ENCODE measurements around the gene SNAPC4.
A peak's percentile ranks its signal among the peaks of the same experiment; 100 is the strongest.

Gene SNAPC4

GRCh38 chr9:136400038-136400834 lies at the start of gene SNAPC4:
TSS of gene SNAPC4 (minus strand) at chr9:136400170. CDS start at chr9:136398428, 1,742 bp downstream.
- DNase-seq = peak; percentile 90

GRCh38 chr9:136448655-136449054 lies 48.7 kb upstream of the SNAPC4 start:
- DNase-seq = no peak

- no peak for DNase-seq
Observed at GRCh38 chr9:136447173-136447778, 47.3 kb upstream of the SNAPC4 start.

DNA sequence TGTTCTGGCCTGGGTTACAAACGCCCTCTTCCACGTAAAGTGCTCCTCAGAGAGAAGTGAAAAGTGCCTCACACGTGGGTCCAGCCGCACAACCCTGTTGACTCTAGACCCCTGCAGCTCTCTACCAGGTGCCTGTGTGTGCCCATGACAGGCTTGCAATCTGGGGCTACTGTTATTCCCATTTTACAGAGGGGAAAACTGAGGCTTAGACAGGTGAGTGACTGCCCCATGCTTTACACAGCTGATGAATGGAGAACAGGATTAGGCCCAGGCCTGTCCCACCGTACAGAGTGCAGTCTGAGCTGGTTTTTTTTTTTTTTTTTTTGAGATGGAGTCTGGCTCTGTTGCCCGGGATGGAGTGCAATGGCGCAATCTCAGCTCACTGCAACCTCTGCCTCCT lies 45.8 kb upstream of the SNAPC4 start:
- no peak for DNase-seq

DNA sequence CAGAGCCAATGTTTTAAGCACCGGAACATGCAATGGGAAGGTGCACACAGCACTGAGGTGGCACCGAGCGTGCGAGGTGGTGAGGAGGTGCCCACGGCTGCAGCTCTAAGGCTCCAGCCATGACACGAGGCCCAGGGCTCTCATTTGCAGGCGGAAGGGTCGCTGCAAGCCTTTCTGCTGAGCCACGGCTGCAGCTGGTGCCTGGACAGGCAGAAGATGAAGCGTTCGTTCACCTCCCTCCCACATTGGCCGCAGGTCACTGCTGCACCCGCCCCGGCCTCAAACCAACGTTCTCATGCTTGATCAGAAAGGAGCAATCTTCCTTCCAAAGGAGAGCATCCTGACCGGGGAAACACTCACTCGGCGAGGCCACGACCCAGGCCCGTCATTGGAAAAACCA lies 44.1 kb upstream of the SNAPC4 start:
- DNase-seq = no peak

GRCh38 chr9:136443687-136444086 lies 43.7 kb upstream of the SNAPC4 start:
- no peak for DNase-seq

DNA sequence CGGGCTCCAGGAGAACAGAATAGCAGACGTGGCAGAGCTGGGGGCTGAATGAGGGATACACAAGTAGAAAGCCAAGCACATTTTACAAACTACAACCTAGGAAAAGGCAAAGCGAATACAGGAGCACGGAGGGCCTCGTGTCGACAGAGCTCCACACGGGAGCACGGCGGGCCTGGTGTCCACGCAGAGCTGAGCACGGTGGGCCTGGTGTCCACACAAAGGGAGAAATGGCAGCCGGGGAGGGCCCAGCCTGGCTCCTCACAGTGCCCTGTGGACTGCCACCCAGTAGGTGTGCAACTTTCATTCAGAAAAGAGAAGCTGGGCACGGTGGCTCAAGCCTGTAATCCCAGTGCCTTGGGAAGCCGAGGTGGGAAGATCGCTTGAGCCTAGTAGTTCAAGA lies 43.1 kb upstream of the SNAPC4 start:
- DNase-seq = no peak

DNA sequence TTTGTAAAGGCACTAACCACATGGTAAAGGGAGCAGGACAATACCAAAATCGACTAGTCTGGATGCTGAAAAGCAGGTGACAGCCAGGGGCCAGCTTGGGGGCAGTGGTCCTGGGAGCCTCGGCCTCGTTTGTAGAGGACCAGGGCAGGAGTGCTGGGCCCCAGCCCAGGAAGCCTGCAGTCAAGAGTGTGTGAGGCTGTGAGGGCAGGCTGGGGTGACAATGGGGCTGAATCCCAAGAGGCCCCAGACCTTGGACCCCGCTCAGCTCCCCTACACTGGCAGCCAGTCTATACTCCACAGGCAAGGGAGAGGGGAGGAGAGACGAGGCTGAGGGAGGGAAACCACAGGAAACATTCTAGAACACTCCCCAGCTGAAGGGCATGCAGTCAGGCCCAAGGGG lies 42.3 kb upstream of the SNAPC4 start:
- DNase-seq = no peak

DNA sequence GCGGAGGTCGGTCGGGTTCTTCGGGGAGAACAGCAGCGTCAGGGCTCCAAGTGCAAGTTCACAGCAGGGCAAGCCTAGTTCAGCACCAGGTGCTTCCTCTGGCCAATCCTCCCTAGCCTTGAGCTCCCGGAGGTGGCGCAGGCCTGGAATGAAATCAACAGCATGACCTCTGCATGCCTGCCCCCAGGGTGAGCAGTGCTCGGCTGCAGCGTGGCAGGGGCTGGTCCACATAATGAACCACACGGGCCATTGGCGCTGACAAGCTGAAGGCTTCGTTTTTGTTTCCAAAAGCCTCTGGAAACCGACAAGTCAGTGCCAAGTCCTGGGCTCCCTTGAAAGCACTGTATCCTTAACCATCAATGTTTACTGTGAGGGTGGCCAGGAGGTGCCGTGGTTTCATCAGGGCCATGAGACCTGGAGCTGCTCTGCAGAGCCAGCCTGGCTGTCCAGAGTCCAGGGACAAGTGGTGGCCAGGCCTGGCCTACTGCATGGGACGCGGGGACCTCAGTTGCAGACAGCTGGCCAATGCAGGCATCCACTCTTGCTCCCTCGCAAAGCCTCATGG lies 41.8 kb upstream of the SNAPC4 start:
- DNase-seq = no peak

DNA sequence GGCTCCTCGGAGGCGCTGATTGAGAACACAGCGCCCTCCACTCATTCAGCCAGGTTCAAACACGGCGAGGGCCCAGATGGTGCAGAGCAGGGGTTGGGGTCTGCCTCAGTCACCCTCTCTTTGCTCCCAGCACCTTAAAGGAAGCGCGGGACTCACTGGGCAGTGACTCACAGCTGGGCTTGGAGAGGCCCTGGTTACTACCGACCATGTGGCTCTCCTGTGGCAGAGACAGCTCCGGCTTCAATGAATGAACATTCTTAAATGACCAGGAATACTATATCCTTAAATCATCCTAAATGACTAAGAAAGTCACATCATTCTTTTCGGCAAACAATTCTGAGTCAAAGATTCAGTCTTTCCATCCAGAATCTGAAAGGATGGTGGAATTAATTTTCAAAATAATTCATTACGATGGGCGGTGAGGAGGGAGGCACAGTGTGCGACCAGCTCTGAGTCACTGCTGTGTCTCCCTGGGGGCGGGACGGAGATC lies 41.3 kb upstream of the SNAPC4 start:
- DNase-seq = no peak

DNA sequence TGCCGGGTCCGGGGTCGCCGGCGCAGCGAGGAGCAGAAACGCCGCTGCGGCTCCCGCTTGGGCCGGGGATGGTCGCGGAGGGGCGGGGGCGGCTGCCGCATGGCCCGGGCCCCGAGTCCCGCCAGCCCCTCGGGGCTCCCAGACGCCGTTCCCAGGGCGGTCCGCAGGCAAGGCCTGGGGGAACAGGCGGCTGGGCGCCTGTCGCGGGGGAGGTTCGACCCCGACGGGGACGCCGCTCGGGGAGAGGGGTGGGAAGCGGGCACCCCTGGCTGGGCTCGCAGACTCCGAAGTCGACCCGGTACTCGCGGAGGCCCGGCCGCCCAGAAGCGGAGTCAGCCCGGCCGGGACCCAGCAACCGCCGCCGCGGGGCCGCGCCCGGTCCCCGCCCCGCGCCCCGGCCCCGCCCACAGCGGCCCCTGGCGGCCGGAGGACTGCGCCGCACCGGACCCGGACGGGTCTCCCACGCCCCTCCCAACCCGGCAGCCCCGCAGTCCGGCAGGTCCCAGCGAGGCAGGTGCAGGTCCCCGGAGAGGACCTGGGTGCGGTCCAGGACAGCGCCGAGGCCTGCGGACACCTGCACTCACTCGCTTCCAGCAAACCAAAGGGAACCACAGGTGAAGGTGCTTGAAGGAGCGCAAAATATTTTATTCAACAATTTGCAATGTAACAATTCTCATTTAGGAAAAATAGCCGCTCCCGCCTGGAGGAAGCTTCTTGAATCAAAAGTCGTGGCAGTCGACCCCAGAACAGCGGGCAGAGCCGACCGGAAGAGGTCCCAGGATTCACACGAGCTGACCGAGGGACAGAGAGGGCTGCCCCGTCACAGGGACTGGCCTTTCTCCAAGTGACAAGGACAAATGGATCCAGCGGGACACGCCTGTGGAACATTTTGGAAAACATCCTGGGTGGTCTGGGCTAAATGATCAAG lies 39.8 kb upstream of the SNAPC4 start, which contains the start of gene INPP5E:
Gene INPP5E (minus strand): TSS at position 365 of the 928 bp plus-strand sequence. CDS start 426 bp downstream, outside the sequence.
- peak; percentile 86 for DNase-seq

DNA sequence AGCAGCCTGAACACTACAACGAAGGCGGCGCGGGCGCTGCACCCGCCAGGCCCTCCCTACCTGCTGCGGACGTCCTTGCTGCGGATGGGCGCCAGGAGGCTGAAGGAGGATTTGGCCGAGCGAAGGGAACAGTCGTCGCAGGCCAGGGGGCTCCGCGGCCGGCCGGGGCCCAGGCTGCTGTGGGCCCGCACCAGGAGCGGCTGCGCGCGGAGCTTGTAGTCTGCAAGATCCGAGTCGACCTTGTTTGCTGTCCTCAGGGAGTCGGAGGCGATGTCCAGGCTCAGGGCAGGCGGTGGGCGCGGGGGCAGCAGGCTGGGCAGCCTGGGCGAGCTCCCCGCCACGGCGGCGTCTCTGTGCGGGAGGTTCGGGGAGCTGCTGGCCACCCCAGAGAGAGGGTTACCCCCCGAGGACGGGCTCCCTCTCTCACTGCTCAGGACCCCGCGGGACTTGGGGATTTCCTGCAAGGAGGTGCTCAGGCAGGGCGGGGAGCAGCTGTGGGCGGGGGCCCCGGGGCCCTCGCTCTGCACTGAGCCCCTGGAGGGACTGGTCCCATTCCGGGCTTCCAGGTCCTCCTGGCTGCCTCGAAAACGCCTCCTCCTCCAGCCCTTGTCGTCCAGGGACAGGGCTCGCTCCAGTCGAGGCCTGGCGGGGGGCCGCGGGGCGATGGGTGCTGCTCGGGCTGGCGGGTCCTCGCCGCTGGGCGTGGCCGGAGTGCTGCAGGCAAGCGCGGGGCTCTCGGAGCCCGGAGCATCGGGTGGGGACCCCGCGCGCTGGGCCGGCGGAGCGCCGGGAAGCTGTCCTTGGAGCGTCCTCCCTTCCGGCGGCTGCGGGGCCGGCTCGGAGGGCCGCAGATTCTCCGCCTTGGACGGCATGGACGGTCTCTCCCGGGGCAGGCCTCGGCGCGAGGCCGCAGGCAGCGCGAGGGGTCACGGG lies 38.8 kb upstream of the SNAPC4 start:
- peak; percentile 77 for DNase-seq

GRCh38 chr9:136437839-136438547 lies 38.0 kb upstream of the SNAPC4 start:
- no peak for DNase-seq

DNA sequence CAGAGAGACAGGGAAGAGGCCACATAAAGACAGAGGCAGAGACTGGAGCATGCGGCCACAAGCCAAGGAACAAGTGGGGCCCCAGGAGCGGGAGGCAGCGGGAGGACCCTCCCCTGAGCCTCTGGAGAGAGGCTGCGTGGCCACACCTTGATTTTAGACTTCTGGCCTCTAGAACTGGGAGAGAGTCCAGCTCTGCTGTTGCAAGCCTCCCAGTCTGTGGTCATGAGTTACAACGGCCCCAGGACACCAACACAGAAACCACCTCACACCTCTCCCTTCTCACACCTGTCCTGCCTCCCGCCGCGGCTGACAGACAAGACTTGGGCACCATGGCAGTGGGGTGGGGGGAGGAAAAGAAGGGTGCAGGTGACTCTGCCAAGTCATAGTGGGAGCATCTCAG lies 37.5 kb upstream of the SNAPC4 start:
- DNase-seq = no peak

DNA sequence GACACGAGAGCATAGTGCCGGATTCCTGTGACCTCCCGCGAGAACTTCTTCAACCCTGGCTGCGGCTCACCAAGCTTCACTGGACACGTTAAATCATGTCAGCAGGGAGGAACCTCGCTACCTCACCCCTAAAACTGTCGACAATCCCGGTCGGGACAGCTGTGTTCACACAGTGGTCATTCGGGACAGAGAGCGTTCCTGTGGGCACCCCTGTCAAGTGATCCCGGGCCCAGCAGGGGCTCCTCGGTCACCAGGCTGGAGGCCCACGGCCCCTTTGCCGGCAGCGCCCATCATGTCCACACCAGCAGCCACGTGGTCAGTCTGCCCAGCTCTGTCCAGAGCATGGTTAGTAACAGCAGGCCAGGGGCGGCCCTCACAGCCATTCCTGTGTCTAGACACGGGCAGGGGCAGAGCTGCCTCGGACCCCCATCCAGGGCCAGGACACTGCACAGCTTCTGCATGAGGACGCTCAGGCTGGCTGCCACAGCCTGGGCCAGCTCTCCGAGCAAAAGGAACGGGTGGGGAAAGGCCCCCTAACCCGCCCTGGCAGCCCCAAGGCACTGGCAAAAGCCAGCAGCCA lies 36.2 kb upstream of the SNAPC4 start:
- no peak for DNase-seq

GRCh38 chr9:136434580-136435169 lies 34.7 kb upstream of the SNAPC4 start:
- DNase-seq = no peak

DNA sequence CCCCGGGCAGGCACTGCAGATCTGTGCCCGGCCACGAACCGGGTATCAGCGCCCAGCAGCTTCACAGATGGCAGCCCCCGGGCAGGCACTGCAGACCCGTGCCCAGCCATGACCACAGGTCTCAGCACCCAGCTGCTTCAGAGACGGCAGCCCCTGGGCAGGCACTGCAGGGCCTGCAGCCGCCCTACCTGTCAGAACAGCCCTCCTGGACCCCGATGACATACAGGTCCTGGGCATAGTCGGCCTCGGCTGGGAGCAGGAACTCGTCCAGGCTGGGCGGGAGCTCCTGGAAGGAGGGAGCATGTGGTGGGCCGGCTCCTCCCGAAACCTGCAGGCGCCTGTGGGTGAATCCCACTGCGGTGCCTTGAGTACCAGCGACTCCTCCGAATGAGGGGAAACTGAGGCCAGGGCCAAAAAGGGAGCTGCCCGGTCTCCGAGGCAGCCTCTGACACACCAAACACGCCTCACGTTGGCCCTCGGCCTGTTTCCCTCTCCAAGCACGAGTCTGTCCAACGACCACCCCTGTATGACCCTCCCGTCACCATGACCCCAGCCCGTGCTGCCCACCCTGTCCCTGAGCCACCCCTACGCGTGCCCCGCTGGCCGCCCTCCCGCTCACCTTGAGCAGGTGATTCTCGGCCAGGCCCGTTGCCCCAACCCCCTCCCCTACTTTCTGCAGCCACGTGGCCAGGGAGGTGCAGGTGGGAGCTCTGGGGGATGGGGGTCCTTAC lies 34.0 kb upstream of the SNAPC4 start:
- no peak for DNase-seq

DNA sequence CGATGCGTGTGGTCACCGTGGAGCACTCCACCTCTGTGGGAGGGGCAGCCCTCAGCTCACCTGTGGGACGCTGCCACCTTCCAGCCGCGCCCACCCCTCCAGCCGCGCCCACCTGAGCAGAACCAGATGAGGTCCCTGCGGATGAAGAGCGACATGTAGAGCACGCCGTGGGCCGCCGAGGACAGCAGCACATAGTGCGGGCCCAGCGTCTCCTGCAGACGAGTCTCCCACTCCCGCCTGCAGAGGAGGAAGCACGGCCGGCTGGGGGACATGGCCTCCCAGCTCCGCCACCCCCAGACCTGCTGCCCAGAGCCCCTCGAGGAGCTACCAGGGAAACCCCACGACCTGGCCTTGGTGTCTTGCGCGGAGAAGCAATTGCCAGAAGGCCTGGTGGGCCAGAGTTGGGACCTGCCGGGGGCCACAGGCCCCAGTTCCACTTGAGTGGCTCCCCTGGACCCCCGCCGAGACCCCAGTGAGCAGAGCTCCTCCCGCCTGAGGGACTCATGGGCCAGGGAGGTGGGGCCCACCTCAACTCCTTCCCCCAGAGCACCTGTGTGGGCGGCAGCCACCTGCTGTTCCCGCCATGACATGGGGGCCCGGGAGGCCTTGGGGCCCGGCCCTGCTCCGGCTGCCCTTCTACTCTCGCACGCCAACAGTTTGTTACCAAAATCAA lies 33.2 kb upstream of the SNAPC4 start:
- no peak for DNase-seq

- no peak for DNase-seq
Observed at GRCh38 chr9:136432591-136432990, 32.6 kb upstream of the SNAPC4 start.

All from stimulated activated CD4-positive, alpha-beta T cell treated with anti-CD3 and anti-CD28 coated beads, Interleukin-15, amount 100 ng/mL, for 24 hours (primary cell).